GM12873 (cell line): Measurements from ENCODE around the gene SNED1.

Experiments
- TF ChIP-seq, protein P1 (sequence below): IDR thresholded peaks from 2 replicates; pipeline ENCODE4 v1.5.1; 2012; ENCODE audit warnings: low read depth, mild to moderate bottlenecking, moderate library complexity, low read length, control low read depth; ENCODE audit not compliant: insufficient read depth; ENCODE audit errors: missing control alignments

The SNED1 gene

DNA sequence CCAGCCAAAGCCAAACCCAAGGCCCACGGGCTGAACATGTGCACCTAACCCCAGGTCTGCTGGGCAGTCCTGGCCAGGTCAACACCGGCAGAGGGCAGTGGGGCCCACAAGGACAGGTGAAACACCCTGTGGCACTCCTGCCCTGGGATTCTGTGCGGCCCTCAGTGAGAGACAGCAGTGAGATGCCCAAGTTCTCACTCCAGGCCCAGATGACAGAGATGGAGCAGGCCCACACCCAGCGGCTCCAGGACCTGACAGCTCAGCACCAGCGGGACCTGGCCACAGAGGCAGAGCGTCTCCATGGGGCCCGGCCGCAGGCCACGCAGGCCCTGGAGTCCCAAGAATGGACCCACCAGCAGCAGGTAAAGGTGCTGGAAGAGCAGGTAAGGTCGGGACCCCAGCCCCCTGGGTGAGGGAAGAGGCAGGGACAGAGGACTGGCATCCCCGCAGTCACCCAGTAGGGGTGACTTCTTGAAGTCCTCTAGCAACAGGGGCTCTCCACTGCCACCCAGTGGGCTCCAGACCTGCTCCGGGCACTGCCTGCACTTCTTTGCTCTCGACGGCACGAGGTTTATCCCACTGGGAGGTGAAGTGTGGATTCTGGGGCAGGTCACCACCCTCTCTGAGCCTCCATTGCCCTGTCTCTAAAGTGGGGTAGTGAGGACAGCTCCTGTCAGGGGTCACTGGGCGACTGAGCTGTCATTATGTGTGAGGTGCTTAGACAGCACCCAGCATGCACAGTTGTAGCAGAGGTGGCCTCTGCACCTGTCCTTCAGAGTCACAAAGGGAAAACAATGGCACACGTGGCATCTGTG, 8.8 kb upstream of the SNED1 start:
- TF ChIP-seq, protein P1, sequence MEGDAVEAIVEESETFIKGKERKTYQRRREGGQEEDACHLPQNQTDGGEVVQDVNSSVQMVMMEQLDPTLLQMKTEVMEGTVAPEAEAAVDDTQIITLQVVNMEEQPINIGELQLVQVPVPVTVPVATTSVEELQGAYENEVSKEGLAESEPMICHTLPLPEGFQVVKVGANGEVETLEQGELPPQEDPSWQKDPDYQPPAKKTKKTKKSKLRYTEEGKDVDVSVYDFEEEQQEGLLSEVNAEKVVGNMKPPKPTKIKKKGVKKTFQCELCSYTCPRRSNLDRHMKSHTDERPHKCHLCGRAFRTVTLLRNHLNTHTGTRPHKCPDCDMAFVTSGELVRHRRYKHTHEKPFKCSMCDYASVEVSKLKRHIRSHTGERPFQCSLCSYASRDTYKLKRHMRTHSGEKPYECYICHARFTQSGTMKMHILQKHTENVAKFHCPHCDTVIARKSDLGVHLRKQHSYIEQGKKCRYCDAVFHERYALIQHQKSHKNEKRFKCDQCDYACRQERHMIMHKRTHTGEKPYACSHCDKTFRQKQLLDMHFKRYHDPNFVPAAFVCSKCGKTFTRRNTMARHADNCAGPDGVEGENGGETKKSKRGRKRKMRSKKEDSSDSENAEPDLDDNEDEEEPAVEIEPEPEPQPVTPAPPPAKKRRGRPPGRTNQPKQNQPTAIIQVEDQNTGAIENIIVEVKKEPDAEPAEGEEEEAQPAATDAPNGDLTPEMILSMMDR, result peak; percentile 56

DNA sequence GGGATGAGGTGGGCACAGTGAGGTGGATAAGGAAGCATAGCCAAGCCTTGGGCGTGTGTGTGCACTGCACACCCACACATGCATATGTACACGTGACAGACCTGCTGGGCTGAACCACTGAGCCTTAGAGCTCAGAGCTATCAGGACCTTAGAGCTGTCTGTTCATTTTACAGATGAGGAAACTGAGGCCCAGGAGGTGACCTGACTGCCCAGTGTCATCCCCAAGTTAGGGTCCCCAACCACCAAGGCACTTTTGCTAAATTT, 8.2 kb upstream of the SNED1 start:
- TF ChIP-seq, protein P1, result no peak

DNA sequence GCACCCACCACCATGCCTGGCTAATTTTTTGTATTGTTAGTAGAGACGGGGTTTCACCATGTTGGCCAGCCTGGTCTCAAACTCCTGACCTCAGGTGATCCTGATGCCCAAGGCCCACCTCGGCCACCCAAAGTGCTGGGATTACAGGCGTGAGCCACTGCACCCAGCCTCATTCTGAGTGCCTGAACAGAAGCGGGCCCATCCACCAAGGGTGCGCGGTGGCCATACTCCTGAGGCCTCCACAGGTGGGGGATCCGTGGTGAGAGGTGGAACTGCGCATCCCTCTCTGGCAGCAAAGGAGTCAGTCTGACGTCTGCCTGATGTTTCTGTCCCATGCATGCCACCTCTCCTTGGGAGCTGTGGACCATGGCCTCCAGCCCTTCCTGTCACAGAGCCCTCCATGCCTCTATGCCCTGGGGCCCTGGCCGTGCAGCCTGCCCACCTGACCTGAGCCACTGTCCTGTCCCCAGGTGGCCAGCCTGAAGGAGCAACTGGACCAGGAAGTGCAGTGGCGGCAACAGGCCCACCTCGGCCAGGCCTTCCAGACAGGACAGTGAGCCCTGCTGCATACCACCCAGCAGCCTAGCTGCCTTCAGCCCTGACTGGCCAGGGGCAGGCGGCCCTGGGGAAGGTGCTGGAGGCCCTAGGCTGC, 7.6 kb upstream of the SNED1 start:
- TF ChIP-seq, protein P1, result no peak

DNA sequence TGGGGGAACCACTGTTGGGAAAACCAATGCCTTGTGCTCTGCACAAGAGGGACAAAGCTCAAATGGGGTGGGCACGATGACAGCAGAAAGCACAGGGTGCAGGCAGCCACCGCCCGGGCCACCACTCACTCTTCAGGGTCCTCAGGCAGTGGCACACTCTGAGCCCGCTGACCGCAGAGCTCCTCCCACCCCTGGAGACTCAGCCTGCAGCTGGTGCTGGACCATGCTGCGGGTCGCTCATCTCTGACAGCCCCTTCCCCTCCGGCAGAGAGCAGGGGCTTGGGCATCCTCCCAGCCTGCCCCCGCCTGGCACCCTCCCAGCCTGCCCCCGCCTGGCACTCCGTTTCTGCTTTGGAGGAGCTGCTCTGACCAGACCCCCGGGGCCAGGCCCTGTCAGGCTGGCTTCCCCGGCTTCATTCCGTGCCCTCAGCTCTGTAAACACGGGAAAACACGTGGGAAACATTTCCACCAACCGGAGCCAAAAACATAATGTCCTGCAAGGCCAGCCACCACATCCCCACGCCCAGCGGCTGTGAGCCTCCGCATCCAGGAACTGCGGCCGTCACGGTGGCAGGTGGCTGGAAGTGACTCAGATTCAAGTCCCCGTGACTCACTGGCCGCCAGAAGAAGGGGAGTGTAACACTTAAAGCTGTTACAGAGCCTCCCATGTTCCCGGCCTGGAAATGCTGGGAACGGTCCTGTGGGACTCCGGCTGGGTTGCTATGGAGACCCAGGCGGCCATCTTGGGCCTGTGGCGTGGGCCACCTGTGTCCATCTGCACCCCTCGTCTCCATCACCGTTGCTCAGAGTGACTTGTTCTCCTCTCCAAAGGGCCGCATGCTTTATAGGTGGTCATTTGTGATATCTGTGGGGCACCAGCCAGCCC, 6.8 kb upstream of the SNED1 start:
- TF ChIP-seq, protein P1, result no peak

DNA sequence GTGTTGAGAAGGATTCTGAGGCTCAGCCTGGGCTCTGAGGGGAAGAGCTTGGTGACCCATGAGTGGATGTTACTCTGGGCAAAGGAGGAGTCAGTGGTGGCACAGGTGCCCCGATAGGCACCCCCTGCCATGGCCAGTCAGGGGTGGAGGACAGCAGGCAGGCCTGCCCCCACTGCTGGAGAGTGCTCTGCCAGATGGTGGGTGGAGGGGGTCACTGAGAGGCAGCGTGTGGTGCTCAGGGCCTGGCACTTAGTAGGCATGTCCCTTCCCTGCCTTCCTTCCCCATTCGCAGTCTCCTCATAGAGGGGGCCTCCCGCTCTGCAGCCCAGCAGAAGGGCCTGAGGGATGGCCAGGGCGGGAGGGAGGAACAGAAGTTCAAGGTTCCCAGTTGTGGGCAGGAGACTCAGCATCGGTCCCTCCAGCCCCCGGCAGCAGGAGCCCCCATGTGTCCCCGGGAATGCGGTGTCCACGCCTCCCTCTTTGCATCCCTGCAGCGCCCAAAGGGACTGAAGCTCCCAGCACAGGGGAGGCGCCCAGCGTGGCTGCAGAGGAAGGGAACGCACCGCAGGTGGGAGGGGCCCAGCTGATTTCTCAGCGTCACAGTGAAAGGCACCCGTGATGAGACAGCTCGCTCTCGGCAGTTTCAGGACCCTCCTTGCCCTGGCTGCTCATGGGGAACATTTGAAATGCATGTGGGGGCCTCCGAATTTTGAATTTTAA, 5.7 kb upstream of the SNED1 start:
- TF ChIP-seq, protein P1, result no peak

DNA sequence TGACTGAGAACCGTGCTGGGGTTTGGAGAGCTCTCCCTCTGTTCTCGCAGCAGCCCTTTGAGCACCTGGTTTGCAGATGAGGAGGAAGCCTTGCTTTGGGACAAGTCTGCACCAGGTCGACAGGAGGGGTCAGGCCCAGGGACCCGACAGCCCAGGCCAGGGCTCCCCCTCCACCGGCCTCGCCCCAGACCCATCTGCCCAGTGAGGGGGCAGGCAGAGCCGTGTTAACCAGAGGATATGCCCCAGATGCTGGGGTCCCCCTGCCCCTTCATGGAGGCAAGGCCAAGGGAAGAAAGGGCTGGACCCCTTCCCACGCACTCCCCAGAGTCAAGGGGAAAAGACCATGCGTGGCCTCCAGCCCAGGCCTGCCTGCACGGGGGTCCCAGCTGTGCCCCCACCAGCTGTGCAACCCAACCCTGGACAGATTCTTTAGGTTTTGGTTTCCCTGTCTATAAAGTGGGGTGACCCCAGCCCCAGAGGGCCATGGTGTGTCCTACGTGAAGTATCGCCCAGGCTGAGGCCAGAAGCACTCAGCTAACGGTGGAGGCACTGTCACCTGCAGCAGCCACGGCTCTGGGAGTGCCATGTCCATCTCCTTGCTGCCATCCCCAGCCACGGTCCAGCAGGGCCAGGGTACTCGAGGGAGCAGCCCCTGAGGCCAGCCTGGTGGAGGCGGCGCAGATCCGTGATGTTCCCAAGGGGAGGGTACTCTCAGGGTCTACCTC, 4.8 kb upstream of the SNED1 start:
- TF ChIP-seq, protein P1, result no peak
